ENCODE results near the gene TAS1R1.
"Not testable (repeated sequence)": the region's sequence is repeated elsewhere in the genome, so short reads cannot be mapped to it uniquely, and the experiment has no call there.

The TAS1R1 gene

GRCh38 chr1:6588893-6589520, 33.9 kb downstream of the TAS1R1 start:
- no peak for DNase-seq (ENCODE audit: low spot score)

DNA sequence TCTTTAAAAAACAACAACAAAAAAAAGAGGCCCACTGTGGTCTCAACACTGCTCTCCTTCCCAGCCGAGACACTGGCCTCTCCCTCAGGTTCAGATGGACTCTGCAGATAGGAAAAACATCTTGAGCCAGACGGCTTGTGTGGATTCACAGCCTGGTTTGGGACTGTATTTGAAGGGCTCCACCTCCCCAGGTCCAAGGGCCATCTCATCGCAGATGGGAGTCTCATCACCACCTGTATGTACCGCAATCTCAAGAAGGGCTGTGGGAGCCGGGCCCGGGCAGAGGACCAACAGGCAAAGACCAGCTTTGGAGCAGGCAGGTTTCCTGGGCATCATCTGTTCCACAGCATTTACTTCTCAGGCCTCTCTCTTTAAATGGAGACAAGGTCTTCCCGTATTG, 34.9 kb downstream of the TAS1R1 start:
- DNase-seq (ENCODE audit: low spot score) = no peak

DNA sequence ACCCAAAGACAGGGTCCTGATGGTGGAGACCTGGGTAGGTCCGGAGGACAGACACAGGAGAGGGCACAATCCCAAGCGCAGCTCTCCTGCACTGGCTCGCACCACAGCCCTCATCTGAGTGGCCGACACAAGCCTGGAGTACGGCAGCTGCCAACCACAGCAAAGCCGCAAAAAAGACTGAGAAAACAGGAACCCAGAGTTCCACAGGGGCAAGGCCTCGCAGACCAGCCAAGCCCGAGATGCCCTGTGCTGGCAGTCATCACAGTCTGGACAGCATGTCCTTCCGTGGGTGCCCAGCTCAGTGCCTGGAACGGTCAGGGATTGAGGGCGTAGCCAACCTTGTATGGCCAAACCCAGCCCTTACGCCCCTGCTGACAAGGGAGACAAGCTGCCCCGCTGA, 36.1 kb downstream of the TAS1R1 start:
- DNase-seq (ENCODE audit: low spot score) = no peak

DNA sequence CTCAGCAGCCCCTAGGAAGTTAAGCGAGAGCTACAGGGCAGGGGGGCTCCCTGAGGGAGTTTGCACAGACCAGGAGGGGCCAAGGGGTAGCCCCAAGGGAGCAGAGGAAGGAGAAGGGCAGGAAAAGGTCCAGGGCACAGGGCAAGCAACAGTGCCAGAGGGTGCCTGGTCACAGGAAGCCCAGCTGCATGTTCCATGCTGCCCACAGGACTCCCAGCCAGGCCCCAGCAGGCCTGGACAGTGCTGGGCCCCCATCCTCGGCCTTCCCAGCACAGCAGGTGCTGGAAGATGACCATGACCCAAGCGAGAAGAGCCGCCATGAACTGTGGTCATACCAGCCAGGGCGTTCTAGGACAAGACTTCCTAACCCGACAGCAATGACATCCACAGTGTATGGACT, 36.5 kb downstream of the TAS1R1 start:
- no peak for DNase-seq (ENCODE audit: low spot score)

DNA sequence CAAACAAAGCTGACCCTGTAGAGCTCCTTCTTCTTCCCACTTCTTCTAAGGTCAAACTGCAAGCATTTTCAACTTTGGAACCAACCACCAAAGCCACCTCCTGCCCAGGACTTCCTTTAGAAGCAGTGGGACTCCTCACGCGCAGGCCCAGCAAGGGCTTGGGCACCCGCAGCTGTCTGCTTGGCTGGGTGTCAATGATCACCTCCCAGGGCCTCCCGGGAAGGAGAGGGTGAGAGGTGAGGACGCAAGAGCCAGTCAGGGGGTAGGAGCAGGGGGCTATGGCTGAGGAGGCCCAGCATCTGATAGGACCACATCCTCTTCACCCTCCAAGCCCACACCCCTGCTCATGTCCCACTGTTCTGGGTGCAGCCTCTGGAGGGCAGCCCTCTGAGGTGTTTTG, 37.3 kb downstream of the TAS1R1 start:
- DNase-seq (ENCODE audit: low spot score) = no peak

- DNase-seq (ENCODE audit: low spot score) = no peak
Observed at GRCh38 chr1:6592865-6593593, 37.9 kb downstream of the TAS1R1 start.

GRCh38 chr1:6593810-6594209, 38.7 kb downstream of the TAS1R1 start:
- DNase-seq (ENCODE audit: low spot score) = no peak

DNA sequence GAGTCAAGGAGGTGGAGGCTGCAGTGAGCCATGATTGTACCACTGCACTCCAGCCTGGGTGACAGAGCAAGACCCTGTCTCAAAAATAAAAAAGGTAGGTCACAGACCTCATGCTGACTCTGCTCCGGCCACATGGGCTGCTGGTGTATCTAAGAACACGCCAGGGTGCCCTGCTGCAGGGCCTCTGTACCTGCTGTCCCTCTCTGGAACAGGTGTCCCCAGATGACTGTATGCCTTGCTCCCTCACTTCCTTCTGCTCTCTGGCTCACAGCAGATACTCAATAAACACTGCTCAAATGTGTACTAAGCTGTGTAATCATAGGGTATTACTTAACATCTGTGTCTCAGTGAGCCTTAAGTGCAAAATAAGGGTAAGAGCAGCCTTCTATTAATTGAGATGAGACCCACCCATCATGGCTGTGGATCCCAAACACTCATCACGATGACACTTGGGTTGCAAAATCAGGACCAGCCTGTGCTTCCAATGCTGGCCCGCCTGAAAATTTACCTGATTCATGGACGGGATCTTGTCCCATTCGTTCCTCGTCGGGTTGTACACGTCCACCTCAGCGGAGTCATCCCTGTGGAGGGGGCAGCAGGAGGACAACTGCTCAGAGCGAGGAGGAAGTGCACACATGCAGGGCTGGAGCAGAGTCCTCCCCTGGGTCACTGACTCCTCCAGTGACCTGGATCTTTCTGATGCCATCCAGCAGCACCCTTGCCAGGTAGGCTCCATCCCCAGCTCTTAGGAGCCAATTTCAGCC, 40.1 kb downstream of the TAS1R1 start:
- no peak for DNase-seq (ENCODE audit: low spot score)

DNA sequence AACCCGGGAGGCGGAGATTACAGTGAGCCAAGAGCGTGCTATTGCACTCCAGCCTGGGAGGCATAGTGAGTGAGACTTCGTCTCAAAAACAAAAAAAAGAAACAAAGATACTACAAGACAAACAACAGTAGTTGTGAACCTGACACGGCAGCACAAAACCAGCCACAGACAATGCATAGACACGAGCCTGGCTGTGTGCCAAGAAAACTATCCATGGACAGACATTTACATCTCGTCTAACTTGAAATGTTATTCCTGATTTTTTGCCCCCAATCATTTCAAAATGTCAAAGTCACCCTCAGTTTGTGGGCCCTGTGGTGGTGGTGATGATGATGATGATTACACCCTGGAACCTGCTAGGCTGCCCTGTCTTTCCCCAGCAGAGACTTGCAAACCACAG, 41.2 kb downstream of the TAS1R1 start:
- DNase-seq (ENCODE audit: low spot score) = no peak

- DNase-seq (ENCODE audit: low spot score) = no peak
Observed at GRCh38 chr1:6596886-6597776, 42.0 kb downstream of the TAS1R1 start.

DNA sequence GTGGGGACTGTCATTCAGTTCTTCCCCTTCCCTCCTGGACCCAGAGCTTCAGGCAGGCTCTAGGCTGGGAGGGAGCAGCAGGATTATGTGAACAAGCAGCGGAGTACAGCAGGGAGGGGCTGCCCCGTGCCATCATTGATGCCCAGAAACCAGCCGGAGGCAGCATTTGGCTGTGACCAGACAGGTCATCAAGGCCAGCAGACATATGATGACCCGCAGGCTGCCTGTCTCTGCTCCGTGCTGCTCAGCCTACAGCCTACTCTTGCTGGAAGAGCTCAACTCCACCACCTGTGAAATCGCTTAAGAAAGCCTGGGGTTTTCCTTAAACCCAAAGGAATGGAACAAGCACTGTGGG, 42.6 kb downstream of the TAS1R1 start:
- DNase-seq (ENCODE audit: low spot score) = no peak

GRCh38 chr1:6599141-6599975, 44.3 kb downstream of the TAS1R1 start:
- DNase-seq (ENCODE audit: low spot score) = no peak

GRCh38 chr1:6599991-6600390, 44.9 kb downstream of the TAS1R1 start:
- not testable (repeated sequence) for DNase-seq (ENCODE audit: low spot score)

DNA sequence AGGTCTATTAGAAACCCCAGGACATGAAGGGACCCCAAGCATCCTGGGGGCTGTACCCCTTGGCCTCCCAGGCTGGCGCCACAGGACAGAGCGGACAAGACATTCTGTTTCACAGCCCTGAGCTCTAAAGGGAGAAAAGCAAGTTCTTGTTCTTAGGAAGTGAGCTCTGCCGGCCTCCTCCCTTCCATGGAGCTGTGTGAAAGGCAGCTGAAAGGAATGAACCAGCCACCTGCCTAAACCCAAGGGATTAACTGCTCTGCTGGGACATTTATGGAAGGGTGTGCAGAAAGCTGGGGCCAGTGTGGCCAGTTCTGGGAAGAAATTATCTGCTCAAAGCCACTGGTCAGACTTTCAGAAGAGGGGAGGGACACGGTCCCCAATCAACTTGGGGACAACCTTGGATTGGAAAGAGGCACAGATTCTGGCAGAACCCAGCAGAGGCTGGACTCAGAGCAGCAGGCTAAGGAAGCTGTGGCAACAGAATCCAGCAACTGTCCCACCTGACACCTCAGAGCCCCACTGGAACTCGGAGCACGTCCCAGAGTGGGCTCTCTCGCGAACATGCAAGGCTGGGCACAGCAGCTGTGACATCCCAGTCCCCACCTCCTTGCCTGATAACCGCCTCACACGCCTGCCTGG, 45.4 kb downstream of the TAS1R1 start:
- no peak for DNase-seq (ENCODE audit: low spot score)

GRCh38 chr1:6601049-6601922, 46.2 kb downstream of the TAS1R1 start:
- no peak for DNase-seq (ENCODE audit: low spot score)

DNA sequence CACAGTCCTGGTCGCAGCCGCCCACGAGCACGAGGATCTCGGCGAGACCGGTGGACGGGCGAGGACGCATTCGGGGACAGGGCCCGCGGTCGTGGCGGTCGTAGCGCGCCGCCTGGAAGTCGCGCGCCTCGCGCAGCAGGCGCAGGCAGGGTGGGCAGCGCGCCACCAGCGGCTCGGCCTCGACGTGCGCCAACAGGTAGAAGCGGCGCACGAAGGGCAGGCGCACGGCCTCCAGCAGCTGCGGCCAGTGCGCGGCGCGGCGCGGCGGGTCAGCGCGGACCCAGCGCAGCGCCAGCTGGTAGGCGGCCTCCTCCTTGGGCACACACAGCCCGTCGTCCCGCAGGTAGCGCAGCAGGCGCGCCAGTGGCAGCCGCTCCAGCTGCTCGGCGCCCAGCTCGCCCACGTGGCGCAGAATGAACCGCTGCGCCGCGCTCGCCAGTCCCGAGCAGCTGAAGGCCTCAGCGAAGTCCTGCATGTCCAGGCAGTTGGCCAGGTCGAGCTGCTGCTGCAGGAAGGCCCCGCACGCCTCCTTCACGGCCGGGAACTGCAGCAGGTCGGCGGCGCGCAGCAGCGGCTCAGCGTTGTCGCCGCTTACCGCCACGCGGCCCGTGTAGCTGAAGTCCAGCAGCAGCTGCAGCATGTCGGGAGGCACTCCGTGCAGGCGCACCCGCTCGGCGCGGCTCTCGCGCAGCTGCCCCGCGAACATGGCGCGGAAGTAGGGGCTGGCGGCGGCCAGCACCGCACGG, 47.0 kb downstream of the TAS1R1 start:
- DNase-seq (ENCODE audit: low spot score) = peak; percentile 86

DNA sequence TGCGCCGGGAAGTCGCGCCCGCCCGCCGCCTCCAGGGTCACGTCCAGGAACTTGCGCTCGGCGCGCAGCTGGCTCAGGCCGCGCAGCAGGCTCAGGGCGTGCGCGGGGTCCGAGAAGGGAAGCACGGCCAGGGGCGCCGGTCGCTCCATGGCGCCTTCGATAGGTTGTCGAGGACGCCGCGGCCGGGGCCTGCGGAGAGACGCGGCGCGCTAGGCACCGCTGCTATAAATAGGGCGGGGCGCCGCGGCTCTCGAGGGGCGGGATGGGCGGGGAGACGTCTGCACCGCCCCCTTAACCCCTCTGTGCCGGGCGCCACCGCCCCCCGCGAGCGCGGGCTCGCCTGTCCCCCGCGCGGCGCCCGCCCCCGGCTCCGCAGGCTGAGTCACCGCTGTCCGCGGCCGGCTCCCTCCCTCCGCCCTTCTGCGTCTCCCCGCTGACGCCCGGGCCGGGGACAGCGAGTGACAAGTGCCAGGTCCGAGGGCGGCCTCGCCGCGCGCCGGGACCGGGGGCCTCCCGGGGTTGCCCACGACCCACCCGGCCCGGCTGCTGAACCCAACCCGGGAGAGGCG, 47.6 kb downstream of the TAS1R1 start, which contains the start of gene KLHL21:
Gene KLHL21, minus strand, starts transcription at position 201 of the 569 bp plus-strand sequence. Its CDS starts 52 bp downstream, at position 149.
- DNase-seq (ENCODE audit: low spot score) = peak; percentile 91

DNA sequence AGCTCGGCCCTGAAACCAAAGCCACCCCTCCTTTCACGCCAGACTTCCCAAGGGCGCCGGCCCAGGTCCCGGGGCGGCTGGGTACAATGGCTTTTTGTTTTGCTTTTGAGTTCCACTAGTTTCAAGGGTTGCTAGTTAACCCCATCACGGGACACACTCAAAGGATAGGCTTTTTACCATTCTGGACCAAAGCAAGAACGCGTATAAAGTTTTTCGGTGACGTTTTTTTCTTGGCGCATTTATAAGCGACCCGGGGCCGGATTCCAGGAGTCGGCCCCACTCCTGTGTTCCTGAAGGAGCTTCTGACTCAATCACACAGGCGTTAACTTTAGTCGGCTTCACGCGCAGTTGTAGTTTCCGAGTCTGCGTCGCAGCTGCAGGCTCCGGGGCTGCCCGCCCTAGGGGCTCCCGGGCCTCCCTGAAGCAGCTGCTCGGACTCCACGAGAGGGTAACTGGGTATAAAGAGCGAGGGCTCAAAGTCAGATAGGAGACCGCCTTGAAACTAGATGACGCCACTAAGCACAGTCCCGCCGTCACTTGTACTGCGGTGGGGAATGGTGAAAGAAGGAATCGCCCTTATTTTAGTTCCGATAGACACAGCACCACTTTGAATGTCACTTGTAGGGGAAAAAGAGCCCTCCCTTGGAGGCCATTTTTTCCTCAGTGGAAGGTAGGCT, 48.3 kb downstream of the TAS1R1 start:
- peak; percentile 84 for DNase-seq (ENCODE audit: low spot score)
